DOHH2 (cell line): ENCODE data around the gene VPS37C.

Experiments
- H3F3A ChIP-seq: fragments of 200-600 bp; sonication (generic), shearing (Covaris generic); 2 replicates; pipeline ENCODE4 v1.6.0; 2016; ENCODE audit warnings: antibody characterized with exemption, mild to moderate bottlenecking; ENCODE audit not compliant: control insufficient read depth, insufficient read depth
- H3K27ac ChIP-seq: fragments of 200-600 bp; sonication (generic); 2 replicates; pipeline ENCODE4 v1.5.1; 2014; ENCODE audit warnings: low read depth, mild to moderate bottlenecking, low read length, moderate library complexity
- H3K27me3 ChIP-seq: fragments of 200-600 bp; sonication (generic); 2 replicates; pipeline ENCODE4 v1.6.1; 2014; ENCODE audit warnings: mild to moderate bottlenecking, low read length, mixed read lengths; ENCODE audit not compliant: control insufficient read depth
- H3K36me3 ChIP-seq: fragments of 200-600 bp; sonication (generic); 2 replicates; pipeline ENCODE4 v1.6.1; 2014; ENCODE audit warnings: mild to moderate bottlenecking, low read length, moderate library complexity, mixed read lengths; ENCODE audit not compliant: control insufficient read depth
- H3K4me1 ChIP-seq: fragments of 200-600 bp; sonication (generic); 2 replicates; pipeline ENCODE4 v1.6.1; 2014; ENCODE audit warnings: mild to moderate bottlenecking, low read length, mixed read lengths; ENCODE audit not compliant: control insufficient read depth
- H3K4me2 ChIP-seq: fragments of 200-600 bp; sonication (generic); 2 replicates; pipeline ENCODE4 v1.6.0; 2014; ENCODE audit warnings: mild to moderate bottlenecking, low read length, moderate library complexity
- H3K4me3 ChIP-seq: fragments of 200-600 bp; sonication (generic); 2 replicates; pipeline ENCODE4 v1.5.1; 2014; ENCODE audit warnings: mild to moderate bottlenecking, low read length, mixed read lengths
- H3K79me2 ChIP-seq: fragments of 200-600 bp; sonication (generic); 2 replicates; pipeline ENCODE4 v1.6.1; 2014; ENCODE audit warnings: mild to moderate bottlenecking, low read length, mixed read lengths; ENCODE audit not compliant: control insufficient read depth
- H3K9me2 ChIP-seq: fragments of 200-600 bp; sonication (generic); replicated peaks from 2 replicates; pipeline ENCODE4 v1.6.1; 2014; ENCODE audit warnings: mild to moderate bottlenecking, low read length, mixed read lengths; ENCODE audit not compliant: control insufficient read depth
- H3K9me3 ChIP-seq: fragments of 200-600 bp; sonication (generic); 2 replicates; pipeline ENCODE4 v1.6.1; 2014; ENCODE audit warnings: antibody characterized with exemption, low read length, mixed read lengths; ENCODE audit not compliant: control insufficient read depth, insufficient read depth
- H4K20me1 ChIP-seq: fragments of 200-600 bp; sonication (generic); 2 replicates; pipeline ENCODE4 v1.6.0; 2014; ENCODE audit warnings: low read depth, mild to moderate bottlenecking, antibody characterized with exemption, low read length, moderate library complexity; ENCODE audit not compliant: control insufficient read depth, insufficient read depth
- CTCF ChIP-seq: fragments of 200-600 bp; sonication (generic); IDR thresholded peaks from one replicate; pipeline ENCODE4 v1.5.1; 2014; ENCODE audit warnings: antibody characterized with exemption, mild to moderate bottlenecking, low read depth, low read length; ENCODE audit not compliant: poor library complexity, severe bottlenecking
- EZH2phosphoT487 ChIP-seq: fragments of 200-600 bp; sonication (generic); IDR thresholded peaks from 2 replicates; pipeline ENCODE4 v1.6.1; 2017; ENCODE audit warnings: borderline replicate concordance, mild to moderate bottlenecking, antibody characterized with exemption, low read length, moderate library complexity, mixed read lengths

Gene VPS37C

GRCh38 chr11:61138935-61139334, 22.3 kb downstream of the VPS37C start:
- H3F3A ChIP-seq: no peaks in the 10 kb centered on the region
- H3K79me2 ChIP-seq: 0 out of 2 replicates have a peak, but pooled peaks cover 6% of the 10 kb centered on the region
- H3K9me2 ChIP-seq: no peaks in the 10 kb centered on the region
- no peak overlapping the region for H3K27ac ChIP-seq
- H3K4me3 ChIP-seq: no peak overlapping the region
- H3K27me3 ChIP-seq: no peaks in the 10 kb centered on the region
- no peaks in the 10 kb centered on the region for H4K20me1 ChIP-seq
- H3K36me3 ChIP-seq: no peaks in the 10 kb centered on the region
- peaks cover 16% of the 10 kb centered on the region for H3K4me1 ChIP-seq
- no peaks in the 10 kb centered on the region for H3K9me3 ChIP-seq
- TF ChIP-seq CTCF: no peak
- no peak for TF ChIP-seq EZH2phosphoT487
- no peak overlapping the region for H3K4me2 ChIP-seq

- Histone ChIP-seq H4K20me1 (no peaks in the 10 kb centered on the region), H3K4me1 (peaks cover 4% of the 10 kb centered on the region), H3K36me3 (no peaks in the 10 kb centered on the region), H3F3A (no peaks in the 10 kb centered on the region), H3K27ac (no peak overlapping the region), H3K4me2 (no peak overlapping the region), H3K9me2 (no peaks in the 10 kb centered on the region), H3K27me3 (no peaks in the 10 kb centered on the region), H3K79me2 (no peaks in the 10 kb centered on the region), H3K9me3 (no peaks in the 10 kb centered on the region), H3K4me3 (no peak overlapping the region)
- no peak for TF ChIP-seq CTCF
- TF ChIP-seq EZH2phosphoT487: no peak
Observed at GRCh38 chr11:61134801-61135257, 26.4 kb downstream of the VPS37C start.

GRCh38 chr11:61133956-61134662, 27.1 kb downstream of the VPS37C start:
- Histone ChIP-seq H3K9me3 (no peaks in the 10 kb centered on the region), H4K20me1 (no peaks in the 10 kb centered on the region), H3K9me2 (no peaks in the 10 kb centered on the region), H3K4me2 (no peak overlapping the region), H3K36me3 (no peaks in the 10 kb centered on the region), H3F3A (no peaks in the 10 kb centered on the region), H3K4me3 (no peak overlapping the region), H3K4me1 (peaks cover 10% of the 10 kb centered on the region), H3K27me3 (no peaks in the 10 kb centered on the region), H3K27ac (no peak overlapping the region), H3K79me2 (no peaks in the 10 kb centered on the region)
- no peak for TF ChIP-seq CTCF

GRCh38 chr11:61133145-61133544, 28.1 kb downstream of the VPS37C start:
- no peak for TF ChIP-seq EZH2phosphoT487
- no peak for TF ChIP-seq CTCF
- no peaks in the 10 kb centered on the region for H3K27me3 ChIP-seq
- no peaks in the 10 kb centered on the region for H3K9me2 ChIP-seq
- peaks cover 10% of the 10 kb centered on the region for H3K4me1 ChIP-seq
- no peaks in the 10 kb centered on the region for H4K20me1 ChIP-seq
- H3K9me3 ChIP-seq: no peaks in the 10 kb centered on the region
- no peak overlapping the region for H3K4me2 ChIP-seq
- no peaks in the 10 kb centered on the region for H3F3A ChIP-seq
- H3K27ac ChIP-seq: no peak overlapping the region
- no peaks in the 10 kb centered on the region for H3K36me3 ChIP-seq
- no peak overlapping the region for H3K4me3 ChIP-seq
- no peaks in the 10 kb centered on the region for H3K79me2 ChIP-seq
